ENCODE results near the gene CBX5. TPM values are rescaled to one million over a fixed set of nuclear protein-coding genes. Genes with fewer than 3 reads are reported as not detected.
A peak's percentile ranks its signal among the peaks of the same experiment; 100 is the strongest.
"Not testable (repeated sequence)": the region's sequence is repeated elsewhere in the genome, so short reads cannot be mapped to it uniquely, and the experiment has no call there.

Gene CBX5
- total RNA-seq, 1 donor from 2014 or later = 77.9 TPM

GRCh38 chr12:54238531-54238930 lies 41.4 kb downstream of the CBX5 start:
- ATAC-seq (no peak), DNase-seq (ENCODE audit: low spot score) (no peak)
- intact Hi-C loops (cut with DNase I) = no loop called here

- no peak for DNase-seq (ENCODE audit: low spot score)
- intact Hi-C loops (cut with DNase I) = no loop called here
- peak; percentile 78 for ATAC-seq
These were observed 47.1 kb downstream of the CBX5 start for GRCh38 chr12:54232790-54233189.

GRCh38 chr12:54231269-54231668 lies 48.7 kb downstream of the CBX5 start:
- intact Hi-C loops (cut with DNase I); ATAC-seq; DNase-seq (ENCODE audit: low spot score): not testable (repeated sequence)

GRCh38 chr12:54230555-54230954 lies 49.4 kb downstream of the CBX5 start:
- intact Hi-C loops (cut with DNase I) = no loop called here
- DNase-seq (ENCODE audit: low spot score) (no peak), ATAC-seq (no peak)

GRCh38 chr12:54229624-54230212 lies 50.2 kb downstream of the CBX5 start:
- ATAC-seq = peak; percentile 82
- no peak for DNase-seq (ENCODE audit: low spot score)
- intact Hi-C loops (cut with DNase I) = no loop called here

- ATAC-seq (no peak), DNase-seq (ENCODE audit: low spot score) (no peak)
- intact Hi-C loops (cut with DNase I) = no loop called here
These were observed 51.5 kb downstream of the CBX5 start for GRCh38 chr12:54228471-54228870.

GRCh38 chr12:54227927-54228326 lies 52.0 kb downstream of the CBX5 start:
- ATAC-seq; intact Hi-C loops (cut with DNase I); DNase-seq (ENCODE audit: low spot score): not testable (repeated sequence)

GRCh38 chr12:54227376-54227775 lies 52.5 kb downstream of the CBX5 start:
- intact Hi-C loops (cut with DNase I) = no loop called here
- DNase-seq (ENCODE audit: low spot score) (no peak), ATAC-seq (no peak)

GRCh38 chr12:54225666-54226065 lies 54.3 kb downstream of the CBX5 start:
- ATAC-seq (no peak), DNase-seq (ENCODE audit: low spot score) (no peak)
- intact Hi-C loops (cut with DNase I) = no loop called here

- ATAC-seq = no peak
- intact Hi-C loops (cut with DNase I) = loop anchor here (5.0 kb wide), 1 partner anchor 140 kb away; the partner anchor contains the start of gene GPR84
- DNase-seq (ENCODE audit: low spot score) = no peak
These were observed 57.3 kb downstream of the CBX5 start for GRCh38 chr12:54222609-54223008.

- ATAC-seq (no peak), DNase-seq (ENCODE audit: low spot score) (no peak)
- intact Hi-C loops (cut with DNase I) = loop anchor here (5.0 kb wide), 1 partner anchor 141 kb away; the partner anchor contains the start of gene GPR84
These were observed 58.4 kb downstream of the CBX5 start for GRCh38 chr12:54221402-54221984.

GRCh38 chr12:54220567-54220966 lies 59.4 kb downstream of the CBX5 start:
- intact Hi-C loops (cut with DNase I) = loop anchor here (5.0 kb wide), 1 partner anchor 142 kb away; the partner anchor contains the start of gene GPR84
- DNase-seq (ENCODE audit: low spot score) (no peak), ATAC-seq (no peak)

GRCh38 chr12:54220092-54220557 lies 59.8 kb downstream of the CBX5 start:
- DNase-seq (ENCODE audit: low spot score) (peak; percentile 84), ATAC-seq (peak; percentile 74)
- intact Hi-C loops (cut with DNase I) = loop anchor here (5.0 kb wide), 1 partner anchor 142 kb away; the partner anchor contains the start of gene GPR84

- DNase-seq (ENCODE audit: low spot score) (no peak), ATAC-seq (no peak)
- intact Hi-C loops (cut with DNase I) = no loop called here
These were observed 62.1 kb downstream of the CBX5 start for GRCh38 chr12:54217774-54218241.

- intact Hi-C loops (cut with DNase I) = no loop called here
- DNase-seq (ENCODE audit: low spot score) = peak; percentile 84
- peak; percentile 67 for ATAC-seq
These were observed 62.9 kb downstream of the CBX5 start for GRCh38 chr12:54216797-54217661.

GRCh38 chr12:54215989-54216796 lies 63.7 kb downstream of the CBX5 start:
- no peak for ATAC-seq
- peak; percentile 74 for DNase-seq (ENCODE audit: low spot score)
- intact Hi-C loops (cut with DNase I) = no loop called here

GRCh38 chr12:54214553-54215406 lies 65.1 kb downstream of the CBX5 start:
- intact Hi-C loops (cut with DNase I) = no loop called here
- DNase-seq (ENCODE audit: low spot score) = peak; percentile 92
- ATAC-seq = peak; percentile 84

GRCh38 chr12:54213079-54213478 lies 66.8 kb downstream of the CBX5 start:
- no peak for ATAC-seq
- intact Hi-C loops (cut with DNase I) = no loop called here

More at GRCh38 chr12:54213079-54213478, 66.8 kb downstream of the CBX5 start:
- DNase-seq (ENCODE audit: low spot score) = no peak
